HG03575 (cell line): ENCODE measurements around the gene GEMIN5.
"Not testable (repeated sequence)": the region's sequence is repeated elsewhere in the genome, so short reads cannot be mapped to it uniquely, and the experiment has no call there.

Experiments used
- ATAC-seq: cut with Tn5 transposase; IDR thresholded peaks from one replicate; pipeline ENCODE4 v1.9.1; 2021; ENCODE audit not compliant: unreplicated experiment, insufficient number of reproducible peaks, low FRiP score; ENCODE audit errors: extremely low read depth

The GEMIN5 gene

GRCh38 chr5:154944716-154945115 lies 6.7 kb upstream of the GEMIN5 start:
- ATAC-seq: no peak

- no peak for ATAC-seq
Observed at GRCh38 chr5:154943527-154943926, 5.5 kb upstream of the GEMIN5 start.

- no peak for ATAC-seq
Observed at GRCh38 chr5:154940772-154941620, 3.0 kb upstream of the GEMIN5 start, which contains the start of gene MRPL22. Gene MRPL22 (plus strand): TSS chr5:154941073. CDS start chr5:154941111, 38 bp downstream.

- ATAC-seq: no peak
Observed at GRCh38 chr5:154940375-154940771, 2.4 kb upstream of the GEMIN5 start.

- ATAC-seq: not testable (repeated sequence)
Observed at GRCh38 chr5:154939387-154939786, 1.4 kb upstream of the GEMIN5 start.

- ATAC-seq: no peak
Observed at GRCh38 chr5:154937186-154937717, 759 bp downstream of the GEMIN5 start.

- ATAC-seq: no peak
Observed at GRCh38 chr5:154934881-154935280, 3.1 kb downstream of the GEMIN5 start.

GRCh38 chr5:154933537-154933936 lies 4.5 kb downstream of the GEMIN5 start:
- no peak for ATAC-seq

- no peak for ATAC-seq
Observed at GRCh38 chr5:154923441-154924430, 14.3 kb downstream of the GEMIN5 start.

- no peak for ATAC-seq
Observed at GRCh38 chr5:154917757-154918156, 20.3 kb downstream of the GEMIN5 start.

GRCh38 chr5:154916874-154917273 lies 21.1 kb downstream of the GEMIN5 start:
- no peak for ATAC-seq

GRCh38 chr5:154905601-154906000 lies 32.4 kb downstream of the GEMIN5 start:
- ATAC-seq: not testable (repeated sequence)

- no peak for ATAC-seq
Observed at GRCh38 chr5:154901913-154902312, 36.1 kb downstream of the GEMIN5 start.

- no peak for ATAC-seq
Observed at GRCh38 chr5:154901276-154901675, 36.7 kb downstream of the GEMIN5 start.

GRCh38 chr5:154900066-154900465 lies 37.9 kb downstream of the GEMIN5 start:
- ATAC-seq: no peak

GRCh38 chr5:154899151-154899816 lies 38.7 kb downstream of the GEMIN5 start:
- no peak for ATAC-seq

- no peak for ATAC-seq
Observed at GRCh38 chr5:154898210-154898609, 39.8 kb downstream of the GEMIN5 start.

GRCh38 chr5:154896562-154897165 lies 41.3 kb downstream of the GEMIN5 start:
- no peak for ATAC-seq
